HepG2 (cell line): ENCODE measurements around the gene C22orf42. TPM values are rescaled to one million over a fixed set of nuclear protein-coding genes. Genes with fewer than 3 reads are reported as not detected.

ENCODE experiments used
- ATAC-seq: fragments of 200-7000 bp; cut with Tn5 transposase; 3 replicates; pipeline ENCODE4 v1.9.1; 2020; ENCODE audit warnings: mild to moderate bottlenecking, moderate library complexity
- BruUV-seq: library from RNA; stranded (reverse); fragments of 400-500 nt; replicated peaks from 2 replicates; lab custom pipeline; 2021; lab: Mats Ljungman, UMichigan
- CTCF ChIA-PET: fragments of 300-600 bp; formaldehyde crosslinking; extraction: SDS; loops from one replicate; lab custom pipeline; 2021; ENCODE audit warnings: low total read pairs, inconsistent platforms, low intra/inter-chr PET ratio; lab: Yijun Ruan, JAX
- POLR2A ChIA-PET: fragments of 350-600 bp; sonication (Branson Sonifier 250); formaldehyde crosslinking; loops from one replicate; lab custom pipeline; 2020; ENCODE audit warnings: antibody characterized with exemption, inconsistent platforms; lab: Yijun Ruan, JAX
- DNase-seq: peaks from one replicate; pipeline ENCODE4 v3.0.0-alpha.2; 2015; ENCODE audit warnings: low spot score
- FAIRE-seq: peaks from 3 replicates; lab custom pipeline; 2011; peaks lifted over from hg19 to GRCh38; lab: Jason Lieb, UNC
- H2AFZ ChIP-seq: one replicate; pipeline ENCODE4 v1.6.1; 2011; ENCODE audit warnings: low read length, inconsistent platforms
- H3K27ac ChIP-seq: fragments of 300-600 bp; 3 replicates; pipeline ENCODE4 v1.8.0; 2011; ENCODE audit warnings: mixed run types, mild to moderate bottlenecking, mixed read lengths, low read length, inconsistent platforms; ENCODE audit not compliant: insufficient read depth; ENCODE audit errors: extremely low read length
- H3K27me3 ChIP-seq, 2 experiments: fragments of 200-600 bp in 1 of 2; 2 replicates in 1 of 2; 3 replicates in 1 of 2; pipeline versions ENCODE4 v1.6.0 to v1.8.0; 2011; ENCODE audit warnings: low read length in 2 of 2, mild to moderate bottlenecking in 2 of 2, moderate library complexity in 2 of 2, inconsistent platforms in 1 of 2; ENCODE audit not compliant: insufficient read depth in 2 of 2, control insufficient read depth in 1 of 2
- H3K36me3 ChIP-seq, 2 experiments: fragments of 200-600 bp in 1 of 2; replicated peaks in 1 of 2; 2 replicates in 1 of 2; 3 replicates in 1 of 2; pipeline versions ENCODE4 v1.5.1 to v1.8.0; 2011; ENCODE audit warnings: low read length in 2 of 2, inconsistent platforms in 1 of 2; ENCODE audit not compliant: insufficient read depth in 2 of 2, control insufficient read depth in 1 of 2
- H3K4me1 ChIP-seq: 2 replicates; pipeline ENCODE4 v1.5.1; 2012; ENCODE audit warnings: low read length, inconsistent platforms; ENCODE audit not compliant: insufficient read depth
- H3K4me2 ChIP-seq: 2 replicates; pipeline ENCODE4 v1.6.0; 2011; ENCODE audit warnings: low read depth, low read length, inconsistent platforms
- H3K4me3 ChIP-seq, 3 experiments: fragments of 200-600 bp in 1 of 3; sonication (generic), shearing (Covaris generic) in 1 of 3; replicated peaks in 1 of 3; 2 replicates each; pipeline ENCODE4 v1.5.1; 2011 to 2016; ENCODE audit warnings: low read length in 3 of 3, inconsistent platforms in 2 of 3, low read depth in 2 of 3, mild to moderate bottlenecking in 2 of 3, control low read depth in 1 of 3, mixed read lengths in 1 of 3; ENCODE audit not compliant: insufficient read depth in 1 of 3
- H3K79me2 ChIP-seq: one replicate; pipeline ENCODE4 v1.6.1; 2011; ENCODE audit warnings: low read length, inconsistent platforms; ENCODE audit not compliant: insufficient read depth
- H3K9ac ChIP-seq: 2 replicates; pipeline ENCODE4 v1.6.0; 2011; ENCODE audit warnings: mild to moderate bottlenecking, low read depth, low read length, inconsistent platforms; ENCODE audit not compliant: insufficient read depth
- H3K9me3 ChIP-seq: 2 replicates; pipeline ENCODE4 v1.5.1; 2012; ENCODE audit warnings: mild to moderate bottlenecking, low read length
- H4K20me1 ChIP-seq: 2 replicates; pipeline ENCODE4 v1.6.0; 2011; ENCODE audit warnings: inconsistent platforms, mild to moderate bottlenecking, low read length, moderate library complexity; ENCODE audit not compliant: insufficient read depth
- KDM1A ChIP-seq: IDR thresholded peaks from 2 replicates; pipeline ENCODE4 v1.6.1; 2016; ENCODE audit warnings: missing compliant biosample characterization
- MIER2 ChIP-seq: IDR thresholded peaks from 2 replicates; pipeline ENCODE4 v1.6.1; 2016; ENCODE audit warnings: missing biosample characterization, missing genetic modification reagents
- TEAD2 ChIP-seq: sonication (generic); formaldehyde crosslinking; IDR thresholded peaks from 2 replicates; pipeline ENCODE4 v1.9.0; 2021; ENCODE audit warnings: missing genetic modification reagents
- TEAD3 ChIP-seq: optimal IDR thresholded peaks from 2 replicates; pipeline ENCODE3; 2016; ENCODE audit warnings: borderline replicate concordance
- ZBTB42 ChIP-seq: sonication (generic); formaldehyde crosslinking; IDR thresholded peaks from 2 replicates; pipeline ENCODE4 v1.5.0; 2020; ENCODE audit warnings: mild to moderate bottlenecking, missing genetic modification reagents
- ZFY ChIP-seq: sonication (generic); formaldehyde crosslinking; IDR thresholded peaks from 2 replicates; pipeline ENCODE4 v1.4.0; 2020; ENCODE audit warnings: missing genetic modification reagents
- ZNF605 ChIP-seq: sonication (generic); formaldehyde crosslinking; IDR thresholded peaks from 2 replicates; pipeline ENCODE4 v1.8.0; 2022; ENCODE audit warnings: mild to moderate bottlenecking, missing genetic modification reagents
- WGBS: methylation state at CpG from one replicate; pipeline ENCODE4 v1.1.6; 2017; ENCODE audit warnings: low lambda C conversion rate; 5-methylcytosine and 5-hydroxymethylcytosine counted together
- in situ Hi-C: cut with HindIII; loops from 2 replicates; pipeline ENCODE4 v1.10.0; 2017; ENCODE audit warnings: low pct_unique_long_range_greater_than_20kb; ENCODE audit not compliant: extremely low pct_ligation_motif_present
- intact Hi-C: fragments of 100-400 bp; cut with micrococcal nuclease; formaldehyde crosslinking; loops from one replicate; pipeline ENCODE4 v1.10.0; 2022; ENCODE audit not compliant: unreplicated experiment
- polyA plus RNA-seq, 8 experiments: library from polyadenylated mRNA; depleted of rRNA in 3 of 8; stranded (reverse) in 7 of 8; unstranded in 1 of 8; fragments of >200 nt; fragmentation: Illumina TruSeq in 4 of 8; extraction: Trizol in 4 of 8; gene quantifications; 2 replicates each; pipeline versions ENCODE4 v1.2.1 to v1.2.3, GENCODE V29; 2011 to 2016; ENCODE audit warnings: low read depth in 4 of 8, missing spikeins in 1 of 8, mixed read lengths in 1 of 8; ENCODE audit not compliant: insufficient read depth in 1 of 8
- total RNA-seq, 5 experiments: library from RNA; depleted of rRNA; stranded (reverse); fragments of >200 nt; fragmentation: Illumina TruSeq; extraction: Trizol; gene quantifications; 2 replicates each; pipeline ENCODE4 v1.2.3, GENCODE V29; 2016; ENCODE audit warnings: low read depth in 1 of 5
- TF ChIP-seq, protein P1 (sequence below), 2 experiments: IDR thresholded peaks; 2 replicates each; pipeline ENCODE4 v1.6.1; 2011 to 2012; ENCODE audit warnings: low read length in 2 of 2, borderline replicate concordance in 1 of 2, low read depth in 1 of 2, mild to moderate bottlenecking in 1 of 2, moderate library complexity in 1 of 2
- TF ChIP-seq, protein P2 (sequence below): sonication (generic); formaldehyde crosslinking; IDR thresholded peaks from 2 replicates; pipeline ENCODE4 v1.5.0; 2020; ENCODE audit warnings: missing genetic modification reagents, mild to moderate bottlenecking, borderline replicate concordance
- TF ChIP-seq, protein P3 (sequence below): sonication (generic); formaldehyde crosslinking; IDR thresholded peaks from 2 replicates; pipeline ENCODE4 v1.5.0; 2020; ENCODE audit warnings: missing genetic modification reagents
- TF ChIP-seq, protein P4 (sequence below): sonication (generic); formaldehyde crosslinking; IDR thresholded peaks from 2 replicates; pipeline ENCODE4 v1.4.0; 2020; ENCODE audit warnings: mild to moderate bottlenecking, missing genetic modification reagents

C22orf42 gene
- total and polyA plus RNA-seq, 2 of the 13 experiments (the other 11 are each of a cell fraction or from before 2014, with no cell fraction given): not detected

DNA sequence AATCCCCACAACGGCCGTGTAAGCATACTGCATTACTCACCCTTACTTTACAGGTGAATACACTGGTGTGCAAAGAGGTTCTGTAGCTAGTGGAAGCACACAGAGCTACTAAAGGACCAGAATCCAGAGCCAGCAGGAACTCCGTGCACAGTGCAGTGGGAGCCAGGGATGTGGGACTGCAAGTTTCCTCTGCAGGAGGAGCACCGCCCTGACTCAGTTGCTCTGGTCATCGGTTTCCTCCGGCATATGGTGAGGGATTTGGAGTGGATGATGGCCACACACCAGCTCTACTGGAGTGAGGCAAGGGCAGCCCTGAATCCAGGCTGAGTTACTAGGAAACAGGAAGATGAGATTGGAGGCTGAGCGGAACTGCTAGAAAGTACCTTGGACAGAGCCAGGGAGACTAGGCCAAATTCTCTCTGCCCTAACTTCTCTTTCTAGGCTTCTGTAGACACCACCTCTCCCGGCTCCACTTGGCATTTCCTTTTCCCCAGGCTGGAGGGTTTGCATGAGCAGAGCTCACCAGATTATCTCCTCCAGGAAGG lies 18.2 kb upstream of the C22orf42 start:
- Histone ChIP-seq H3K9me3 (no peaks in the 10 kb centered on the region), H2AFZ (no peak overlapping the region), H3K4me2 (no peak overlapping the region), H3K79me2 (no peaks in the 10 kb centered on the region), H3K9ac (no peak overlapping the region), H3K4me1 (no peaks in the 10 kb centered on the region), H3K27me3 (peaks cover 1 to 36% of the 10 kb centered on the region in 2 experiments; a peak in 3 of 5 replicates), H3K36me3 (no peaks in the 10 kb centered on the region), H4K20me1 (no peaks in the 10 kb centered on the region; the same call in 1 of the 2 replicates), H3K4me3 (no peak overlapping the region), H3K27ac (no peak overlapping the region)
- ATAC-seq (no peak), DNase-seq (no peak), FAIRE-seq (no peak)
- TF ChIP-seq MIER2 (peak; percentile 71), ZNF605 (CRISPR knock-in tag) (no peak), ZBTB42 (CRISPR knock-in tag) (no peak), TEAD3 (CRISPR knock-in tag) (no peak), ZFY (no peak), KDM1A (no peak), TEAD2 (CRISPR knock-in tag) (no peak)
- TF ChIP-seq, protein P1, sequence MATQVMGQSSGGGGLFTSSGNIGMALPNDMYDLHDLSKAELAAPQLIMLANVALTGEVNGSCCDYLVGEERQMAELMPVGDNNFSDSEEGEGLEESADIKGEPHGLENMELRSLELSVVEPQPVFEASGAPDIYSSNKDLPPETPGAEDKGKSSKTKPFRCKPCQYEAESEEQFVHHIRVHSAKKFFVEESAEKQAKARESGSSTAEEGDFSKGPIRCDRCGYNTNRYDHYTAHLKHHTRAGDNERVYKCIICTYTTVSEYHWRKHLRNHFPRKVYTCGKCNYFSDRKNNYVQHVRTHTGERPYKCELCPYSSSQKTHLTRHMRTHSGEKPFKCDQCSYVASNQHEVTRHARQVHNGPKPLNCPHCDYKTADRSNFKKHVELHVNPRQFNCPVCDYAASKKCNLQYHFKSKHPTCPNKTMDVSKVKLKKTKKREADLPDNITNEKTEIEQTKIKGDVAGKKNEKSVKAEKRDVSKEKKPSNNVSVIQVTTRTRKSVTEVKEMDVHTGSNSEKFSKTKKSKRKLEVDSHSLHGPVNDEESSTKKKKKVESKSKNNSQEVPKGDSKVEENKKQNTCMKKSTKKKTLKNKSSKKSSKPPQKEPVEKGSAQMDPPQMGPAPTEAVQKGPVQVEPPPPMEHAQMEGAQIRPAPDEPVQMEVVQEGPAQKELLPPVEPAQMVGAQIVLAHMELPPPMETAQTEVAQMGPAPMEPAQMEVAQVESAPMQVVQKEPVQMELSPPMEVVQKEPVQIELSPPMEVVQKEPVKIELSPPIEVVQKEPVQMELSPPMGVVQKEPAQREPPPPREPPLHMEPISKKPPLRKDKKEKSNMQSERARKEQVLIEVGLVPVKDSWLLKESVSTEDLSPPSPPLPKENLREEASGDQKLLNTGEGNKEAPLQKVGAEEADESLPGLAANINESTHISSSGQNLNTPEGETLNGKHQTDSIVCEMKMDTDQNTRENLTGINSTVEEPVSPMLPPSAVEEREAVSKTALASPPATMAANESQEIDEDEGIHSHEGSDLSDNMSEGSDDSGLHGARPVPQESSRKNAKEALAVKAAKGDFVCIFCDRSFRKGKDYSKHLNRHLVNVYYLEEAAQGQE (IDR thresholded peaks at IDR 0.05; ENCODE audit: borderline replicate concordance in 1 of 2, low read depth in 1 of 2, low read length in 2 of 2): peak; percentile 43 to 90
- TF ChIP-seq, protein P2, sequence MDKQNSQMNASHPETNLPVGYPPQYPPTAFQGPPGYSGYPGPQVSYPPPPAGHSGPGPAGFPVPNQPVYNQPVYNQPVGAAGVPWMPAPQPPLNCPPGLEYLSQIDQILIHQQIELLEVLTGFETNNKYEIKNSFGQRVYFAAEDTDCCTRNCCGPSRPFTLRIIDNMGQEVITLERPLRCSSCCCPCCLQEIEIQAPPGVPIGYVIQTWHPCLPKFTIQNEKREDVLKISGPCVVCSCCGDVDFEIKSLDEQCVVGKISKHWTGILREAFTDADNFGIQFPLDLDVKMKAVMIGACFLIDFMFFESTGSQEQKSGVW (CRISPR knock-in tag): no peak
- TF ChIP-seq, protein P3, sequence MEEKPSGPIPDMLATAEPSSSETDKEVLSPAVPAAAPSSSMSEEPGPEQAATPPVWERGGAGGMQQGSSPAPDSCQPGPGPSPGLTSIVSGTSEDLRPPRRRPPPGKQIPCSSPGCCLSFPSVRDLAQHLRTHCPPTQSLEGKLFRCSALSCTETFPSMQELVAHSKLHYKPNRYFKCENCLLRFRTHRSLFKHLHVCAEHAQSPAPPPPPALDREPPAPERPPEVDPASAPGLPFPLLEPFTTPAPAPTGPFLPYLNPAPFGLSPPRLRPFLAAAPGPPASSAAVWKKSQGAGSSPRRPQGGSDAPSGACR: no peak
- TF ChIP-seq, protein P4, sequence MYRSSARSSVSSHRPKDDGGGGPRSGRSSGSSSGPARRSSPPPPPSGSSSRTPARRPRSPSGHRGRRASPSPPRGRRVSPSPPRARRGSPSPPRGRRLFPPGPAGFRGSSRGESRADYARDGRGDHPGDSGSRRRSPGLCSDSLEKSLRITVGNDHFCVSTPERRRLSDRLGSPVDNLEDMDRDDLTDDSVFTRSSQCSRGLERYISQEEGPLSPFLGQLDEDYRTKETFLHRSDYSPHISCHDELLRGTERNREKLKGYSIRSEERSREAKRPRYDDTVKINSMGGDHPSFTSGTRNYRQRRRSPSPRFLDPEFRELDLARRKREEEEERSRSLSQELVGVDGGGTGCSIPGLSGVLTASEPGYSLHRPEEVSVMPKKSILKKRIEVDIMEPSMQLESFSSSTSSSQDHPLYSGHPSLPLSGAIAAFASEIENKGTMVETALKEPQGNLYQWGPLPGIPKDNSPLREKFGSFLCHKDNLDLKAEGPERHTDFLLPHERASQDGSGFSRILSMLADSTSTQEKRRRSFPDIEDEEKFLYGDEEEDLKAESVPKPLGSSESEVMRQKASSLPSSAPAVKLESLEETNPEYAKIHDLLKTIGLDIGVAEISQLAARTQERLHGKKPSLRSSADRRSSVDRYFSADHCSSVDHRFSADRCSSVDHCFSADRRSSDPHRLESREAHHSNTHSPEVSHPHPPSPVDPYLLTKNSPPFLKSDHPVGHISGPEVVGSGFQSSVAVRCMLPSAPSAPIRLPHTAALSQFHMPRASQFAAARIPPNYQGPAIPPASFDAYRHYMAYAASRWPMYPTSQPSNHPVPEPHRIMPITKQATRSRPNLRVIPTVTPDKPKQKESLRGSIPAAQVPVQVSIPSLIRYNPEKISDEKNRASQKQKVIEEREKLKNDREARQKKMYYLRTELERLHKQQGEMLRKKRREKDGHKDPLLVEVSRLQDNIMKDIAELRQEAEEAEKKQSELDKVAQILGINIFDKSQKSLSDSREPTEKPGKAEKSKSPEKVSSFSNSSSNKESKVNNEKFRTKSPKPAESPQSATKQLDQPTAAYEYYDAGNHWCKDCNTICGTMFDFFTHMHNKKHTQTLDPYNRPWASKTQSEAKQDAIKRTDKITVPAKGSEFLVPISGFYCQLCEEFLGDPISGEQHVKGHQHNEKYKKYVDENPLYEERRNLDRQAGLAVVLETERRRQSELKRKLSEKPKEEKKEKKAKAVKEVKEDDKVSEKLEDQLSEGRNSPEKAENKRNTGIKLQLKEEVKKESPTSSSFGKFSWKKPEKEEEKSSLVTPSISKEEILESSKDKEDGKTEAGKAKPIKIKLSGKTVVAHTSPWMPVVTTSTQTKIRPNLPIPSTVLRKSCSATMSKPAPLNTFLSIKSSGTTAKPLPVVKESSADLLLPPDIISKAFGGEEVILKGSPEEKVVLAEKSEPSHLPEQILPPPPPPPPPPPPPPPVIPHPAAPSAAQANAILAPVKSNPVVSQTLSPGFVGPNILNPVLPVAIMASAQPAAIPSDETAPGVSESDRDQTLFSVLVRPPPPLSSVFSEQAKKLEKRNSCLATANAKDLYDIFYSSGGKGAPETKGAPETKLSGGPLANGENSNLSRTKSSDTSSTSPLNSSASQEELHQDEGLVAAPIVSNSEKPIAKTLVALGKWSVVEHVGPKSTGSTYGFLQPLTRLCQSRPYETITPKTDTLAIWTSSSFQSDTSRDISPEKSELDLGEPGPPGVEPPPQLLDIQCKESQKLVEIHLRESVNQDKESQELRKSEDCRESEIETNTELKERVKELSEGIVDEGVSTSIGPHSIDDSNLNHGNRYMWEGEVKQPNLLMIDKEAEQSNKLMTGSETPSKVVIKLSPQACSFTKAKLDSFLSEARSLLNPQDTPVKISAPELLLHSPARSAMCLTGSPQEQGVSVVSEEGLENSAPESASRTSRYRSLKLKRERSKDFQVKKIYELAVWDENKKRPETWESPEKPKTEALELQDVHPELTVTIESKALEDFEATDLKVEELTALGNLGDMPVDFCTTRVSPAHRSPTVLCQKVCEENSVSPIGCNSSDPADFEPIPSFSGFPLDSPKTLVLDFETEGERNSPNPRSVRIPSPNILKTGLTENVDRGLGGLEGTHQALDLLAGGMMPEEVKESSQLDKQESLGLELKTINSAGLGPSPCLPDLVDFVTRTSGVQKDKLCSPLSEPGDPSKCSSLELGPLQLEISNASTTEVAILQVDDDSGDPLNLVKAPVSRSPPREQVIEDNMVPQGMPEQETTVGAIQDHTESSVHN (CRISPR knock-in tag): no peak
- ChIA-PET CTCF (no interaction called here), POLR2A (no interaction called here)
- intact Hi-C loops (no loop called here), in situ Hi-C loops (no loop called here)
- WGBS: 51% methylated on average over 8 of the region's 8 CpGs
- no TSS peak for BruUV-seq
